ACHN (cell line): ENCODE data around the gene RHO.
"Not testable (repeated sequence)": the region's sequence is repeated elsewhere in the genome, so short reads cannot be mapped to it uniquely, and the experiment has no call there.

Source experiments
- DNase-seq: peaks from one replicate; pipeline ENCODE4 v3.0.0-alpha.2; 2015
- in situ Hi-C: cut with HindIII; loops from 2 replicates; pipeline ENCODE4 v1.10.0; 2017; ENCODE audit warnings: low sequenced_read_pairs, low pct_ligation_motif_present, low pct_unique_long_range_greater_than_20kb

RHO gene

DNA sequence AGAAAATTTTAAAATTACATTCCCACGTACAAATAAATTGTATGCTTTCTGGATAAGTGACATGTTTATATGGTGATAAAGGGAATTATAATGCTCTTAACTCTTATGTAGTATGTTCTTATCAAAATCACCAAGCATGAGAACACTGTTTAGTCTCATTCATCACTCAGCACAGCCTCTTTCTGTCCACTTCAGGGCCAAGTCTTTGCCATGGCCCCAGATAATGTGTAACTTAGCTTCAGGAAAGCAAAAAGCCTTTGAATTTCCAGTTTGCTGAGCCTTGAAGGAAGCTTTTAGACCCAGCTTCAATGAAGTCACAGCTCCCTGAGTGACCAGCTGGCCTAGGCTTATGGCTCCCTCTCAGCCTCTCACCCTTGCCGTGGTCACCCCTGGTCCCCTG is 30.6 kb upstream of the RHO start:
- in situ Hi-C loops, result not testable (repeated sequence)

DNA sequence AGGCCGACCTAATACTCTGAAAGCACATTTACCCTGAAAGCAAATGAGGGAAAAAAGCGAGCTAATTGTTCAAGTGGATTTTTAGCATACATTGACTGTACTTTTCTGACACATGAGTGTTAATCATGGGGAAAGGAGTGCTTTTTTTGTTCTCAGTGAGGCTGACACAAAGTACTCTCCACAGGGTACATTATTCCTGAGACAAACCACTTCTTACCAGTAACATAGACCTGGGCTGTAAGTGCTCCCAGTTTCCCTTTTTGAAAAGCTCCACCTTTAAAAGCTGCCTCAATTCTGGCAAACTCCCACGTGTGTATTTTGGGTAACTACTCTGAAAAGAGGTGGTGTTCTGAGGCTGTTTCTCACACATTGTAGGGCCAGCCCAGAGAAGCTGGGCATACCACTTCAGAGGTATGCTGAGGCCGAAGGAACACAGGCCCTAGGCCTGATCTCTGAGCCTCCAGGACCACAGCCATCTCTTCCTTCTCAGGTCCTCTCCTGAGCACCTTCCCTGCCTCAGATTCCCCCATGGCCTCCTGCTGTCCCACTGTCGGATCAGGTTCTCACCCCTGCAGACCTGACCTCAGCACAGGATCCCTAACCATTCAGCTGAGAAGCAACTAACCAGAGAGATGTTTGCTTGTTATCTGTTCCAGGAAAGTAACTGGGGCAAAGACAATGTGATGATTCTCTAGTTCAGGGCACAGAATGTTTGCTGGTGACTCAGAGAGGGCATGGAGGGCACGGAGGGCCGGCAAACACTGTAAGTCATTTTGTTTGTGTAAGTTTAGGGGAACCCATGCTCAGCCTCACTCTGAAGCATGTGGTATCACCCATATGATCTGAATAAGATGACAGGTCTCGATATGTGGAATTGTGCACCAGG is 29.6 kb upstream of the RHO start:
- DNase-seq, in situ Hi-C loops: not testable (repeated sequence)

More for the DNA sequence above, 30.6 kb upstream of the RHO start:
- not testable (repeated sequence) for DNase-seq

DNA sequence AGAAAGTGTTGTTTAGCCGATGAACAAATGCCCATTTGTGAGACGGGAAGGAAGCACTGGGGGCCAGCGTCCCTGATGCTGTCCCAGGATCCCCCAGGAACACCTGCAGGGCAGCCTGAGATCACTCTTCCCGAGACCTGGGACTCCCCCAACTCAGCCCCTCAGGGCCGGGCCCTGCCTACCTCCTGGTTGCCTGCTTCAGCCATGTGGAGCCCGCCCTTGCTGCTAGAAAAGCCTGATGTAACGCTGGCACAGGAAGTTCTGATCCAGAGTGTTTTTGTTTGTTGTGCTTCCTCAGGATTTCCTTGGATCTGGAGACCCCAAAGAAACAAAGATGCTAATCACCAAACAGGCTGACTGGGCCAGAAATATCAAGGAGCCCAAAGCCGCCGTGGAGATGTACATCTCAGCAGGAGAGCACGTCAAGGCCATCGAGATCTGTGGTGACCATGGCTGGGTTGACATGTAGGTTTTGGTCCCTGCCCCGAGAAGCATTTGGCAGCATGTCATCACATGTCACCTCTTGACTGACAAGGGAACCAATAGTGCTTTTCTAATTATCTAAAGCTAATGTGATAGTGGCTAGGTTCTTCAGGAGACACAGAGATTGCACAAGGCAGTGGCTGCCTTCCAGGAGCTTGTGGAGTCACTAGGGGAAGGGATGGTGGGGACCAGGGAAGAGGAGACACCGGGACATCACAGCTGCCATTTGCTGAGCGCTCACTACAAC is 28.7 kb upstream of the RHO start:
- DNase-seq, in situ Hi-C loops: not testable (repeated sequence)

DNA sequence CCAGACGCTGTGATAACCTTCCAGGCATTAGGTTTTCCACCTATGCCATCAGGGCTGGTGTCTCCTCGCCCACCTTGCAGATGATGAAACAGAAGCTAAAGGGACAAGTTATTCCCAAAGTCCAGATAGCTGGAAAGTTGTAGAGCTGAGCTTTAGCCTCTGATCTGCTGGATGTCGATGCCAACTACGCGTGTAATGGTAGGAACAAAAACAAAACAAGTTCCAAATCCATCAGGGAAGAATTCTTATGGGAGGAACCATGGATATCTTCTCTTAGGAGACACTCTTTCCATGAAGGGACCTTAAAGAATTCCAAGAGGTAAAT is 28.1 kb upstream of the RHO start:
- in situ Hi-C loops, result no loop called here
- DNase-seq, result no peak

DNA sequence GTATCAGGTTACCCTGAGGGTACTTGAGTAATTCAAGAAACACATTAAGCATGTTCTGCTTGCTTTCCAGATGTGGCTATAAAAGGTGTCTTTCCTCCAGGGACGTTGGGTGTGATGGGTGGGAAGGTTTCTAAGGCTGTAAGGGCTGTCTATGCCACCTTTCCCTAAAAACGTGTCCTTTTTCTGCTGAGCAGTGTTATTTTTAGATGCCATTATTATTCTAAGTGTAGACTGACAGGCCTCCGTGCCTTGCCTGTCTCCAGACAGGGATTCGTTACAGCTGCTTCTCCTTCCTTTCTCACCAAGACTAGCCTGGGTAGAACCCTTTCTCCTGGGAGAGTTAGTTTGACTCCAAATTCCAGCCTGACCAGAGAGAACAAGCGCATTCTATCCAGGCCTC is 26.8 kb upstream of the RHO start:
- DNase-seq, result no peak
- in situ Hi-C loops, result no loop called here

DNA sequence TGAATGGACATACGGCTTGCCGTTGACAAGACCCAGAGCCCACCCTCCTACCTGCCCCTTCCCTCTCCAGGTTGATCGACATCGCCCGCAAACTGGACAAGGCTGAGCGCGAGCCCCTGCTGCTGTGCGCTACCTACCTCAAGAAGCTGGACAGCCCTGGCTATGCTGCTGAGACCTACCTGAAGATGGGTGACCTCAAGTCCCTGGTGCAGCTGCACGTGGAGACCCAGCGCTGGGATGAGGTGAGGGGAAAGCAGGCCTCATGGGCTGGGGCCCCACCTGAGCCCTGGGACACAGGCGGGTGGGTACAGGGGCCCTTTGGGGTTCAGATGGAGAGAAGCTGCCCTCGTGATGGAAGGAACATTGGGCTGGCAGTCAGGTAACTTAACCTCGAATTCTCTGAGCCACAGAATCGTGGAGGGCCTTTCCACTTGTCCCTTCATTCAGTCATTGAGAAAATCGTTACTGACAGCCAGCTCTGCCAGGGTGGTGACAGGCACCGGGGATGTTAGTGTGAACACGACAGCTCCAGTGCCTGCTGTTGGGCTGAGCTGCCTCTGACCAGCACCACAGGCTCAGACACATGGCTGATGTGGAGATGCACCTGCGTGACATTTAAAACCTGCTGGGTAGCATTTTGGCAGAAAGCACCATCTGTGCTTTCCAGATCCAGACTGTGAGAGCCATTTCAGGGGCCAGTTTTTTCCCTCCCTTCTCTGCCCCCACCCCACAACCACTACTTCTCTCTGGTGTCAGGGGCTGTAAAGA is 25.6 kb upstream of the RHO start:
- in situ Hi-C loops, result no loop called here
- no peak for DNase-seq

DNA sequence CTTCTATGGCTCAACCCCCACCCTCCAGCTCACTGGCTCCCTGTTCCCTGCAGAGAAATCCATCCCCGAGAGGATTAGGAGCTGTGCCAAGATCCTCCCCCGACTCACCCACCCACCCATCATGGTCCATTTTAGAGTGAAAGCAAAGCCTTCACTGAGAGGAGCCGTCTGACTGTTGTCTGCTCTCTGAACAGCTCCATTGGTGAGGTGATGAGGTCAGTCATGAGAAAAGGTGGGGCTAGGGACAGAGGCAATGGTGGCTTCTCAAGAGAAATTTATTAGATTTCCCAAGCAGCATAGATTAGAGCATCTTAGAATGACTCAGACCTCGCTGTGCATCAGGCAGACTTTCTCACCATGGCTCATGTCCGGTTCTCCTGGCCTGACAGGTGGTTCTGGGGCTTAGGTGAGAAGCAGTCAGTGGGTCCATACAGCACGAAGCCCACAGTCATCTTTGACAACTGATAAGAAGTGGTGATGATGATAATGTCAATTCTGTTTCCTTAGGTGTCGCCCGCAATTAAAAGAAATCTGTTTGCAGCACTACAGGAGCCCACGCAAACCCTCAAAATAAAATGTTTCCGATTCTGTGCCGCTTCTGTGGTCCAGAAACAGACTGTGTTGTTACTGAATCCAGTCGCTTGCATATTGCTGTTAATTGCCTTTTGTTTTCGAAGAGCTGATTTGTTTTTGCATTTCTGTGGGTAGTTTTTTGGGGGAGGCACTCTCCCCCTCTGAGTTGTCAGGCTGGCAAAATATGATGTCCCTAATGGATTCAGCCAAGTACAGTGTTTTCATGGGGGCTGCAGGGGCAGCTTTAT is 24.8 kb upstream of the RHO start:
- DNase-seq, result no peak
- in situ Hi-C loops, result no loop called here

DNA sequence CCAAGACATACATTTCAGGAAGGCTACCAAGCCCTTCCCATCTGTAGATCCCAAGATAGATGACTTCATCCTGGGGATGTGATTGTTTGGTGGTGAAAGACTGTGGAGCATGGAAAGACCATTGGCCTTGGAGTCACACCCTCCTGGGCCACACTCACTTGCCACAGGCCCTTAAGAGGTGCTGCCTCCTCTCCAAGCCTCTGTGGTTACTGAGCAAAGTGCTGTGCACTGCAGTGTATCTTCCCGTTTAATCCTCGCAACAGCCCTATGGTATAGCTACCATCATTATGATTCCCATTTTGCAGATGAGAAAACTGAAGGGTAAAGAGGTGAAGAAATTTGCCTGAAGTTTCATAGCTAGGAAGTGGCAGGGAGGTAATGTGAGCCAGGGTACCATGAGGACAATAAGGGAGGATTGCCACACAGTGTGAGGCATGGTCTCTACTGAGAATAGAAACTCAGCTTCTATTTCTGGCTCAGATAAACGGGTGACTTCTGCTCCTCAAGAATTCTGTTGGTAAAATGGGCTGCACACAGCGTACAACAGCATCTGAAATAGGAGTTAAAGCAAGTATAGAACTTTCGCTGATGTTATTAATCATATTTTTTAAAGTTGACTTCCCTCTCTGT is 23.9 kb upstream of the RHO start:
- DNase-seq, result no peak
- in situ Hi-C loops, result no loop called here

DNA sequence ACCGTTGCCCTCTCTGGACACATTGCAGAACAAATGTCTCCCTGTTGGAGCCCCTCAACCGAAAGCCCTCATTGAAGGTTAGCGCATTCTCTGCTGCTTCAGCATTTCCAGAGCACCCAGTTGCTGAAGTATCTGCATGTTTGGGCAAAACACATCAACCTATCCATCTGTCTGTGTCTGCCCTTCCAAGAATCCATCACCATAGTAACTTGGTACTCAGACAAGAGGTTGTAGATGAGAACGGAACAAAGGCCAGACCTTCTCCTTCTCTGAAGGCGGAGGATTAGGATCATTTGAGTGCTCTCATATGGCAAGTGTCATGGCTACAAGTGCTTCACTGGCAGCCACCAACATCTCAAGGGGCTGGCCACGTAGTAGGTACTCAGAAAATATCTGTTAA is 23.1 kb upstream of the RHO start:
- no peak for DNase-seq
- in situ Hi-C loops, result no loop called here

DNA sequence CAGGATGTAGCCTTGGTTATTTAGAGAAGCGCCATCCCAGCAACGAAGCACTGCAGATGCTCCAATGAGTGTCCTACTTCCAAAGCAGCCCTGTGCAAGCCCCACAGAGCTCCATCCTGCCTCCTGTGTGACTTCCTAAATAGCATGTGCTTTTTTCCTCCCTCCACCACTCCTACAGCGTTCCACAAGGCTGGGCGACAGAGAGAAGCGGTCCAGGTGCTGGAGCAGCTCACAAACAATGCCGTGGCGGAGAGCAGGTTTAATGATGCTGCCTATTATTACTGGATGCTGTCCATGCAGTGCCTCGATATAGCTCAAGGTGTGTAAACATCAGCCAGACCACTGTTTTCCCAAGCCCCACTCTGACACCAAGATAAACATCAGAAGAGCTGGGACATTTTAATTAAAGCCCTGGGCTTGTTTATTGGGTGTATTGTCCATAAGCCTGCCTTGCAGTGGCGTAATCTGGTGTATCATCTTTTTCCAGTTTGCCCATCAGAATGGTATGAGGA is 22.2 kb upstream of the RHO start:
- no peak for DNase-seq
- in situ Hi-C loops, result no loop called here

DNA sequence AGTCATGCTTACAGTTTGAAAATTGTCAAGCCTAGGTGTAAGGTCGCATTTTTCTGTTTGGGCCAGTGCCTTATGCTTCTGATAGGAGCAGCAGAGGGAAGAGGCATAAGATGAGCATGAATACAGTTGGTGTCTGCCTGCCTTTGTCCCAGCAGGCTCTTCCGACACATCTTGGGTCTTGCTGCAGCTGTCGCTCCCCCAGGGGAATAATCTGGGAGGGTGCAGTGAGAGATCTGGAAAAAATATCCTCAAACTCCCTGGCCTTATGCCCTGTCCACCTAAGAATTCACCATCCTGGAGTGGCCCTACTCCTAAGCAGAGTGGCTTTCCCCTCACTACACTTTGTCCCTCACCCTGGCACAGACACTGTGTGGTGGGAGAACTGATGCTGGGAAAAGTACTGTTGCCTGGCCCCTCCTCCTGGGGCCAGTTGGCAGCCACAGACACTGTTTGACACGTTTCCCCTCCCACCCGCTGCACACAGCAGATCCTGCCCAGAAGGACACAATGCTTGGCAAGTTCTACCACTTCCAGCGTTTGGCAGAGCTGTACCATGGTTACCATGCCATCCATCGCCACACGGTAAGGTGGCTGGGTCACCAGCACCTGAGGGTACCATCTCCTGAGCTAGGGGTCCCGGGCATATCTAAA is 21.1 kb upstream of the RHO start:
- in situ Hi-C loops, result no loop called here
- no peak for DNase-seq

DNA sequence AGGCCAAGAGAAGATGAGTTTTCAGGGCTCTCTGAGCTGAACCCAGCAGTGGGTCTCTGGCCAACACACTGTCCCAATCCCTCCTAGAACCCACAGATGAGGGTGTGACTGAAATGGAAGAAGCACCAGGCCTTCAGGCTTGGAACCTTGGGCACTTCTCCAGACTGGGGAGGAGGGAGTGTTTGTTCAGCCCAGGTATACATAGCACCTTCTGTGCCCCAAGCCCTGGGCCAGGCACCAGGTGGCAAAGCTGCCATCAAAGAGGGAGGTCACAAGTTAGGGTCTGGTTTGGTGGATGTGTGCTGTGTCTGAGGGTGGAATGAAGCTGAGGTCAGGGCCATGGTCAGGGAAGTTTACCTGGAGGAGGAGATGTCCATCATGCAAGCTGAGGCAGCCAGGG is 15.8 kb upstream of the RHO start:
- in situ Hi-C loops, result no loop called here
- no peak for DNase-seq

DNA sequence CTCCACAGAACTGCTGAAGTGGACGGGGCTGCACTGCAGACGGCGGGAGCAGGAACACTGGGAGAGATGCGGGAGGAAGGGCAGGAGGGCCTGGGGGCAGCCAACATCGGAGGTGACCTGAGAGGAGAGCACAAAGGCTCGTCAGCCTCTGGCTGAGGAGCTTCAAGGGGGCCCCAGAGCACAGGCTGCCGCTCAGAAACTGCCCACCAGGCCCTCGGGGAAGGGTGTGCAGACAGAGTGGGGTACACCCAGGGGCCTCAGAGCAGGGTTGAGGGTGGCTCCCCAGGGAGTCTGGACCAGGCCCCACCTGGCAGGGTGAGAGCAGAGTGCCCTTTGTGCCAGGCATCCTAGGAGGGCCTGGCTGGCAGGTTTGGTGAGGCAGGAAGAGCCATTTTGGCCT is 14.7 kb upstream of the RHO start:
- in situ Hi-C loops, result no loop called here
- no peak for DNase-seq

DNA sequence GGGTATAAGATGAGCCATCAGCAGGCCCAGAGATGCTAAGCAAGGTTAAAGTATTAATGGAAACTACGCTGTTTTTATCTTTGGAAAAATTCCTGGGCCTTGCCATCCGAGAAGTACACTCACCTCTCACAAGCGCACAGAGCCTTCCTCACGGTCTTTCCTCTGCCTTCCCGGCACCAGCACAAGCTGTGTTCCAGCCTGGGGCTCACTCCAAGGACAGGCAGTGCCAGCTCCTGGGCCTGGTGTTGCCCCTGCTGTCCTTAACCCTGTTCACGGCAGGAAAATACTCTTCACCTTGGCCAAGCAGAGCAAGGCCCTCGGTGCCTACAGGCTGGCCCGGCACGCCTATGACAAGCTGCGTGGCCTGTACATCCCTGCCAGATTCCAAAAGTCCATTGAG is 14.3 kb upstream of the RHO start:
- no peak for DNase-seq
- in situ Hi-C loops, result no loop called here

DNA sequence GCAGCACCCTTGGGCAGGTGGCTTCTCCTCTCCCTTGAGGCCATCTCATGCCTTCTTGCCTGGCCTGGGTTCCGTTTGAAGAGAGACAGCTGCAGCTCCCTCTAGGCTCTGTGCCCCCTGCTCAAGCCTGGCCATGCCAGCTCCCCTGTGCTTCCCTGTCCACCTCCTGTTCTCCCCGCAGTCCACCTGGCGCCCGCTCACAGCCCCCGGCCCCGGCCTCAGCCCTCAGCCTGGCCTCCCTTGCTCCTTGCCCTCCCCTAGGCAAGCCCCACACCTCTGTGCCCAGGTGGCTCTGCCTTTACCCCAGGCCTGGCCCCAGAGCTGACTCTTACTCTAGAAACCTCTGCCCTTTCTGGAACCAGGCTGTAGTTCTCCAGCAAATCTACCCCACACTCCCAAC is 13.9 kb upstream of the RHO start:
- no peak for DNase-seq
- in situ Hi-C loops, result no loop called here

DNA sequence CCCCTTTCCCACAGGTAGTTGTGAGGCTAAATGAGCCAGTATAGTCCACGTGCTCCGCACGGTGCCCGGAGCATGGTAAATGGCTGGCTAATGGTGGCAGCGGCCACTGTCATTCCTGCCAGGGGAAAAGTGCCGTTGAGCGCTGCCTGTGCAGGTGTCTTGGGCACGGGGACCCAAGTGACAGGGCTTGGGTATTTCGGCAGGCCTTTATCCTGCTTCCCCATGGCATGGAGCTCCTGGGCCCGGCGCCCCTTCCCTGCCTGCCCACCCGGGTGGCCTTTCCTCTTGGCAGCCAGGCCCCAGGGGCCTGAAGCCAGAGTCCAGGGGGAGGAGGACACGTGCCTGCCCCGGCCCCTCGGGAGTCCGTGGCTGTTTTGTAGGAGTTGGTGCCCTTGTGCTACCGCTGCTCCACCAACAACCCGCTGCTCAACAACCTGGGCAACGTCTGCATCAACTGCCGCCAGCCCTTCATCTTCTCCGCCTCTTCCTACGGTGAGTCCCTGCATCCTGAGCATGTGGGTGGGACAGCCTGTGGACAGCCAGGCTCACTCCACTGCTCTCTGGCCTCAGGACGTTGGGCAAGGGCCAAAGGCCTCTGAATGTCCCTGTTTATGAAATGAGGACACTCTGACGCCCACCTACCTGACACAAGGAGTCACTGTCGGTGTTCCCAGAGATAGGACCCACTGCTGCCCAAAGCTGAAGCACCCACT is 13.2 kb upstream of the RHO start:
- in situ Hi-C loops, DNase-seq: not testable (repeated sequence)

DNA sequence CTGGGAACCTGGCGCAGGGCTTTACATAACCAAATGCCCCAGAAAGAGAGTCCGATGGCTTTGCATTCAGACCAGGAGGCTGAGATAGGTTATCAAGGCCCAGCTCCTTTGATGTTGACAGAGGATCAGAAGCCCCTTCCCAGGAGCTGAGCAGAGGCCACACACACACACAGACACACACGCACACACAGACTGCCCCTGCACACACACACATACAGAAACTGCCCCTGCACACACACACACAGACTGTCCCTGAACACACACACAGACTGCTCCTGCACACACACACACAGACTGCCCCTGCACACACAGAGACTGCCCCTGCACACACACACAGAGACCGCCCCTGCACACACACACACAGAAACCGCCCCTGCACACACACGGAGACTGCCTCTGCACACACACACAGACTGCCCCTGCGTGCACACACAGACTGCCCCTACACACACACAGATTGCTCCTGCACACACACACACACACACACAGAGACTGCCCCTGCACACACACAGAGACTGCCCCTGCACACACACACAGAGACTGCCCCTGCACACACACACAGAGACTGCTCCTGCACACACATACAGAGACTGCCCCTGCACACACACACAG is 12.5 kb upstream of the RHO start:
- in situ Hi-C loops, DNase-seq: not testable (repeated sequence)
